ENCODE data around the gene VAV1. TPM values are rescaled to one million over a fixed set of nuclear protein-coding genes. Genes with fewer than 3 reads are reported as not detected.

The VAV1 gene
- total and polyA plus RNA-seq, 10 of the 15 experiments (the other 5 are each of a cell fraction or from before 2014, with no cell fraction given) = 1.6 to 76.8 (median 40.7) TPM

GRCh38 chr19:6773323-6773931, 919 bp downstream of the VAV1 start:
- ChIA-PET POLR2A (interaction anchor here (0.6 to 4.3 kb wide), 17 partner anchors 8 to 401 kb away, joined by 3 to 72 read pairs (median 4); partner anchors contain the start of genes ALKBH7, DENND1C and GPR108), SMC1A (ENCODE audit: uncharacterized antibody, unreplicated experiment) (interaction anchor here (0.9 to 5.0 kb wide), 9 partner anchors 8 to 257 kb away, joined by 3 to 36 read pairs (median 7); partner anchors contain the start of gene GPR108), RAD21 (ENCODE audit: unreplicated experiment) (interaction anchor here (0.6 to 8.3 kb wide), 15 partner anchors 8 to 257 kb away, joined by 3 to 98 read pairs (median 4); partner anchors contain the start of gene GPR108), CTCF (interaction anchor here (0.7 to 7.3 kb wide), 9 partner anchors 18 to 256 kb away, joined by 3 to 79 read pairs (median 5); no protein-coding TSS in a partner anchor)
- no peaks in the 10 kb centered on the region for H4K20me1 ChIP-seq (ENCODE audit: control insufficient read depth, insufficient read depth)
- peak overlapping the region; percentile 28 for H2AFZ ChIP-seq (ENCODE audit: control insufficient read depth, low read depth, low read length)
- H3K27ac ChIP-seq (ENCODE audit: control insufficient read depth, insufficient read depth) = peak overlapping the region; percentile 94
- intact Hi-C loops (cut with micrococcal nuclease; ENCODE audit: unreplicated experiment) = loop anchor here (2.0 kb wide), 1 partner anchor 89 kb away; no protein-coding TSS in a partner anchor
- peaks cover 51% of the 10 kb centered on the region for H3K79me2 ChIP-seq (ENCODE audit: control insufficient read depth, insufficient read depth, low read length)
- peak overlapping the region; percentile 83 for H3K4me2 ChIP-seq (ENCODE audit: control insufficient read depth, insufficient read depth)
- in situ Hi-C loops (cut with MboI) = no loop called here
- ATAC-seq (peak; percentile 60), DNase-seq (ENCODE audit: low read depth, low spot score) (peak; percentile 64), FAIRE-seq (no peak)
- peak overlapping the region; percentile 96 for H3K4me3 ChIP-seq
- H3K27me3 ChIP-seq (replicated peaks in 1 of 2; ENCODE audit: control insufficient read depth in 2 of 2, insufficient read depth in 2 of 2, low read length in 1 of 2) = no peaks in the 10 kb centered on the region
- H3K36me3 ChIP-seq (ENCODE audit: control insufficient read depth in 2 of 2, insufficient read depth in 2 of 2, low read length in 1 of 2) = no peaks in the 10 kb centered on the region
- H3K9me3 ChIP-seq (replicated peaks; ENCODE audit: control insufficient read depth, insufficient read depth, low read length) = no peaks in the 10 kb centered on the region; the same call in 2 of the 3 replicates
- WGBS (ENCODE audit: insufficient coverage, insufficient replicate concordance, low lambda C conversion rate, missing lambda C conversion rate) = 5% methylated on average over 3 of the region's 8 CpGs
- no TSS peak for BruUV-seq (replicated peaks)
- peak overlapping the region; percentile 92 for H3K9ac ChIP-seq (ENCODE audit: control insufficient read depth, insufficient read depth, low read length)
- peaks cover 26% of the 10 kb centered on the region for H3K4me1 ChIP-seq (ENCODE audit: control insufficient read depth, insufficient read depth, low read length)
- TF ChIP-seq LARP7 (IDR thresholded peaks at IDR 0.05) = no peak
- TF ChIP-seq CBX5 (IDR thresholded peaks at IDR 0.05; ENCODE audit: low read depth) = no peak
- peak; percentile 23; the same call in 1 of the 2 replicates for TF ChIP-seq JUNB (IDR thresholded peaks at IDR 0.05)
- TF ChIP-seq IKZF1 (conservative IDR thresholded peaks at IDR 0.05) = peak; percentile 61
- TF ChIP-seq CREM (IDR thresholded peaks at IDR 0.05; ENCODE audit: low read depth) = 0 out of 2 replicates have a peak, but pooled peaks have one; percentile 23
- TF ChIP-seq SPI1 (IDR thresholded peaks at IDR 0.05; ENCODE audit: borderline replicate concordance, insufficient read depth, low read depth, low read length) = 0 out of 2 replicates have a peak, but pooled peaks have one; percentile 15
- peak; percentile 56; the same call in 1 of the 2 replicates for TF ChIP-seq TAF1 (IDR thresholded peaks at IDR 0.05; ENCODE audit: borderline replicate concordance, low read depth, low read length)
- TF ChIP-seq YY1 (IDR thresholded peaks at IDR 0.05; ENCODE audit: low read depth, low read length) = no peak
- TF ChIP-seq EGR1 (IDR thresholded peaks at IDR 0.05; ENCODE audit: borderline replicate concordance in 1 of 2, low read depth in 2 of 2, low read length in 2 of 2) = peak in 1 of 2 experiments; percentile 69; a peak in 2 of 3 replicates
- TF ChIP-seq EP300 (IDR thresholded peaks at IDR 0.05; ENCODE audit: borderline replicate concordance in 1 of 2, control insufficient read depth in 1 of 2, low read depth in 2 of 2, low read length in 2 of 2) = no peak
- TF ChIP-seq EED (IDR thresholded peaks at IDR 0.05; ENCODE audit: low read depth) = peak; percentile 73
- TF ChIP-seq POLR2AphosphoS5 (IDR thresholded peaks at IDR 0.05; ENCODE audit: low read length) = peak; percentile 77
- TF ChIP-seq POU2F2 (IDR thresholded peaks at IDR 0.05; ENCODE audit: borderline replicate concordance, low read depth, low read length) = peak; percentile 92
- no peak for TF ChIP-seq E4F1 (IDR thresholded peaks at IDR 0.05; ENCODE audit: borderline replicate concordance, partially characterized antibody)
- no peak for TF ChIP-seq E2F4 (IDR thresholded peaks at IDR 0.05; ENCODE audit: low read depth, low read length)
- peak; percentile 37; the same call in 1 of the 2 replicates for TF ChIP-seq NR2F1 (conservative IDR thresholded peaks at IDR 0.05)
- TF ChIP-seq ATF3 (IDR thresholded peaks at IDR 0.05; ENCODE audit: borderline replicate concordance, extremely low read depth, low read depth, low read length) = no peak
- TF ChIP-seq BHLHE40 (IDR thresholded peaks at IDR 0.05; ENCODE audit: borderline replicate concordance in 1 of 2, low read depth in 2 of 2, low read length in 1 of 2) = 0 out of 4 replicates have a peak, but pooled peaks of 1 of the 2 experiments have one; percentile 22
- no peak for TF ChIP-seq SP1 (IDR thresholded peaks at IDR 0.05; ENCODE audit: low read depth, low read length)

Data from GM12878 (cell line).